Lower lobe of right lung (tissue), 1 donor: Measurements from ENCODE around the gene KRTAP4-4. TPM values are rescaled to one million over a fixed set of nuclear protein-coding genes. Genes with fewer than 3 reads are reported as not detected.

Source experiments
- total RNA-seq: library from RNA; stranded (reverse); fragmentation: NEBNext Ultra II Directional; extraction: Animal tissue kit (Norgen Biotek cat#: 25700); gene quantifications from one replicate; pipeline ENCODE4 v1.2.1, GENCODE V29; 2021
- donor health status: DM: no; HTN: yes; CAD: no; lungs with severe emphysema.

Gene KRTAP4-4
- total RNA-seq, 1 donor from 2014 or later, result not detected

Other genes starting within 250 kb of the KRTAP4-4 start
- 1.9 TPM for gene KRT23, start 223.1 kb downstream of the KRTAP4-4 start, total RNA-seq
- 0.59 TPM for gene KRT39, start 193.8 kb downstream of the KRTAP4-4 start, total RNA-seq
- gene KRT40, start 176.4 kb downstream of the KRTAP4-4 start, total RNA-seq, result 0.27 TPM
- not detected for gene KRTAP3-3, start 166.6 kb downstream of the KRTAP4-4 start, total RNA-seq
- gene KRTAP3-2, start 160.8 kb downstream of the KRTAP4-4 start, total RNA-seq, result not detected
- not detected for gene KRTAP3-1, start 151.6 kb downstream of the KRTAP4-4 start, total RNA-seq
- gene KRTAP1-5, start 133.5 kb downstream of the KRTAP4-4 start, total RNA-seq, result not detected
- gene KRTAP1-4, start 130.6 kb downstream of the KRTAP4-4 start, total RNA-seq, result not detected
- gene KRTAP1-3, start 125.9 kb downstream of the KRTAP4-4 start, total RNA-seq, result not detected
- not detected for gene KRTAP1-1, start 119.3 kb downstream of the KRTAP4-4 start, total RNA-seq
- gene KRTAP2-1, start 113.4 kb downstream of the KRTAP4-4 start, total RNA-seq, result not detected
- not detected for gene KRTAP2-2, start 105.5 kb downstream of the KRTAP4-4 start, total RNA-seq
- gene KRTAP2-3, start 100.6 kb downstream of the KRTAP4-4 start, total RNA-seq, result not detected
- not detected for gene KRTAP2-4, start 94.9 kb downstream of the KRTAP4-4 start, total RNA-seq
- gene KRTAP4-7, start 76.6 kb downstream of the KRTAP4-4 start, total RNA-seq, result not detected
- gene KRTAP4-8, start 62.6 kb downstream of the KRTAP4-4 start, total RNA-seq, result not detected
- gene KRTAP4-16, start 58.5 kb downstream of the KRTAP4-4 start, total RNA-seq, result not detected
- not detected for gene KRTAP4-9, start 55.4 kb downstream of the KRTAP4-4 start, total RNA-seq
- not detected for gene KRTAP4-11, start 42.4 kb downstream of the KRTAP4-4 start, total RNA-seq
- not detected for gene KRTAP4-12, start 36.6 kb downstream of the KRTAP4-4 start, total RNA-seq
- gene KRTAP4-6, start 20.2 kb downstream of the KRTAP4-4 start, total RNA-seq, result not detected
- not detected for gene KRTAP4-5, start 10.9 kb downstream of the KRTAP4-4 start, total RNA-seq
- not detected for gene KRTAP4-3, start 7.5 kb upstream of the KRTAP4-4 start, total RNA-seq
- gene KRTAP4-2, start 17.5 kb upstream of the KRTAP4-4 start, total RNA-seq, result not detected
- gene KRTAP4-1, start 24.2 kb upstream of the KRTAP4-4 start, total RNA-seq, result not detected
- not detected for gene KRTAP9-1, start 29.1 kb upstream of the KRTAP4-4 start, total RNA-seq
- gene KRTAP9-2, start 65.9 kb upstream of the KRTAP4-4 start, total RNA-seq, result not detected
- not detected for gene KRTAP9-3, start 71.7 kb upstream of the KRTAP4-4 start, total RNA-seq
- gene KRTAP9-8, start 77.3 kb upstream of the KRTAP4-4 start, total RNA-seq, result not detected
- gene KRTAP9-4, start 88.9 kb upstream of the KRTAP4-4 start, total RNA-seq, result not detected
- not detected for gene KRTAP9-9, start 94.6 kb upstream of the KRTAP4-4 start, total RNA-seq
- gene KRTAP9-6, start 104.6 kb upstream of the KRTAP4-4 start, total RNA-seq, result not detected
- not detected for gene KRTAP9-7, start 115.0 kb upstream of the KRTAP4-4 start, total RNA-seq
- not detected for gene KRTAP29-1, start 142.1 kb upstream of the KRTAP4-4 start, total RNA-seq
- gene KRTAP16-1, start 148.6 kb upstream of the KRTAP4-4 start, total RNA-seq, result not detected
- not detected for gene KRTAP17-1, start 155.0 kb upstream of the KRTAP4-4 start, total RNA-seq
- not detected for gene KRT33A, start 190.1 kb upstream of the KRTAP4-4 start, total RNA-seq
- gene KRT33B, start 209.1 kb upstream of the KRTAP4-4 start, total RNA-seq, result not detected
- not detected for gene KRT34, start 221.6 kb upstream of the KRTAP4-4 start, total RNA-seq
- gene KRT31, start 236.9 kb upstream of the KRTAP4-4 start, total RNA-seq, result not detected